OCI-LY3 (cell line): ENCODE data around the gene EEF2.
"Not testable (repeated sequence)": the region's sequence is repeated elsewhere in the genome, so short reads cannot be mapped to it uniquely, and the experiment has no call there.

ENCODE experiments used
- H2AFZ ChIP-seq: fragments of 200-600, 300-600 bp; shearing (Covaris generic); 2 replicates; pipeline ENCODE4 v1.6.0; 2014; ENCODE audit warnings: antibody characterized with exemption, low read depth, low read length
- H3K27ac ChIP-seq: fragments of 200-600, 300-600 bp; sonication (generic); 2 replicates; pipeline ENCODE4 v1.5.1; 2014; ENCODE audit warnings: mild to moderate bottlenecking, low read length, moderate library complexity, mixed read lengths
- H3K27me3 ChIP-seq: fragments of 200-600, 300-600 bp; sonication (generic); 2 replicates; pipeline ENCODE4 v1.6.1; 2014; ENCODE audit warnings: low read depth, low read length, mixed read lengths
- H3K36me3 ChIP-seq: fragments of 200-600, 300-600 bp; sonication (generic); replicated peaks from 2 replicates; pipeline ENCODE3; 2014; ENCODE audit warnings: low read depth, low read length, mixed read lengths
- H3K4me1 ChIP-seq: fragments of 300-600, 200-600 bp; sonication (generic); 2 replicates; pipeline ENCODE4 v1.6.1; 2014; ENCODE audit warnings: low read length, mixed read lengths
- H3K4me2 ChIP-seq: fragments of 200-600, 300-600 bp; sonication (generic); 2 replicates; pipeline ENCODE4 v1.6.1; 2014; ENCODE audit warnings: low read length, mixed read lengths
- H3K4me3 ChIP-seq: fragments of 300-600, 200-600 bp; sonication (generic); 2 replicates; pipeline ENCODE4 v1.5.1; 2014; ENCODE audit warnings: antibody characterized with exemption, mild to moderate bottlenecking, low read length, moderate library complexity
- H3K79me2 ChIP-seq: fragments of 300-600, 200-600 bp; shearing (Covaris generic); 2 replicates; pipeline ENCODE4 v1.6.1; 2014; ENCODE audit warnings: mild to moderate bottlenecking, low read length, mixed read lengths
- H3K9ac ChIP-seq: fragments of 300-600, 200-600 bp; shearing (Covaris generic); 2 replicates; pipeline ENCODE4 v1.6.0; 2014; ENCODE audit warnings: mild to moderate bottlenecking, low read length, moderate library complexity
- H3K9me3 ChIP-seq: fragments of 200-600, 300-600 bp; shearing (Covaris generic); 2 replicates; pipeline ENCODE4 v1.6.1; 2014; ENCODE audit warnings: low read length, mixed read lengths; ENCODE audit not compliant: insufficient read depth
- H4K20me1 ChIP-seq: fragments of 200-600, 300-600 bp; sonication (generic); 2 replicates; pipeline ENCODE4 v1.6.1; 2016; ENCODE audit warnings: low read length, mixed read lengths; ENCODE audit not compliant: insufficient read depth
- EZH2phosphoT487 ChIP-seq: fragments of 200-600 bp; shearing (Covaris generic); IDR thresholded peaks from 2 replicates; pipeline ENCODE4 v1.6.1; 2018; ENCODE audit warnings: antibody characterized with exemption, mixed run types, low read depth
- TF ChIP-seq, protein P1 (sequence below): fragments of 200-600, 300-600 bp; sonication (generic); IDR thresholded peaks from 2 replicates; pipeline ENCODE4 v1.5.1; 2014; ENCODE audit warnings: antibody characterized with exemption, low read length, low read depth

Gene EEF2

DNA sequence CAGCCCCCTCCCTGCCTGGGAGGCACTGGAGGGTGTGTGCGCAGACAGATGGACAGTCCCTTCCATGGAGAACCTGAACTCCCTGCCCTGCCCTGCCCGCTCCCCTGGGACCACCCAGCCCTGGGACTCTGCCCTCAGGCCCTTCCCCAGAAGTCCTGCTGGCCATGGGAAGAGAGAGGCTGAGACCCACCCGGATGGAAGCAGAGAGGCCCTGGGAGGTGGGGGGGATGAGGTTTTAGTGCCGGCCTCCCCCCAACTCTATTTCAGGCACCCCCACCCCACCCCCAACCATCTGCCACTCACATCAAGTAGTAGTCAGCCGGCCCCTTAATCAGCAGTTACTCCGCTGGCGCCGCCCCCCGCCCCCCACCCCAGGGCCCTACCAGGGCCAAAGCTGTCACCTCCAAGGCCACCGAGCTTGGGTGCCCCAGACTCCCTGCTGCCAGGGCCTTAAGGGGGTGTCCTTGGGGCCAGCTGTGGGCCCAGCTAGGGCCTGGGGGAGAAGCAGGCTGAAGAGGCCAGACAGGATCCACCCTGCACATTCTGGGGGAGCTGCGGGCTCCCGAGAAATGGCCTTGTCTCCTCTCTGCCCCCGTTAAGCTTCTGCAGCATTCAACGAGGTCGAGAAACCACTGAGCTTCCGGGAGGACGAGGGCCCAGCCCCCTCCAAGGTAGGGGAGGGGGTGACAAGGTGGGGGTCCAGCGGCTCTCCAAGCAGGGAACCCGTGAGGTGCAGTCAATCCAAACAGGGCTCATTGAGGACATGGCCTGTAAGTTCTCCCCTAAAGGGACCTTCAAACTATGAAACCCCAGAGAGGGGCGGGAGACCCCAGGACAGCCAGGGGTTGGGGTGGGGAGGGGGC lies 35.0 kb downstream of the EEF2 start:
- no peaks in the 10 kb centered on the region for H3K4me1 ChIP-seq
- no peaks in the 10 kb centered on the region for H4K20me1 ChIP-seq
- no peak overlapping the region for H3K27ac ChIP-seq
- no peak overlapping the region for H3K4me2 ChIP-seq
- no peak overlapping the region for H3K9ac ChIP-seq
- H3K9me3 ChIP-seq: no peaks in the 10 kb centered on the region
- H2AFZ ChIP-seq: no peak overlapping the region
- no peaks in the 10 kb centered on the region for H3K36me3 ChIP-seq
- no peak overlapping the region for H3K4me3 ChIP-seq
- H3K79me2 ChIP-seq: no peaks in the 10 kb centered on the region
- H3K27me3 ChIP-seq: no peaks in the 10 kb centered on the region
- TF ChIP-seq, protein P1, sequence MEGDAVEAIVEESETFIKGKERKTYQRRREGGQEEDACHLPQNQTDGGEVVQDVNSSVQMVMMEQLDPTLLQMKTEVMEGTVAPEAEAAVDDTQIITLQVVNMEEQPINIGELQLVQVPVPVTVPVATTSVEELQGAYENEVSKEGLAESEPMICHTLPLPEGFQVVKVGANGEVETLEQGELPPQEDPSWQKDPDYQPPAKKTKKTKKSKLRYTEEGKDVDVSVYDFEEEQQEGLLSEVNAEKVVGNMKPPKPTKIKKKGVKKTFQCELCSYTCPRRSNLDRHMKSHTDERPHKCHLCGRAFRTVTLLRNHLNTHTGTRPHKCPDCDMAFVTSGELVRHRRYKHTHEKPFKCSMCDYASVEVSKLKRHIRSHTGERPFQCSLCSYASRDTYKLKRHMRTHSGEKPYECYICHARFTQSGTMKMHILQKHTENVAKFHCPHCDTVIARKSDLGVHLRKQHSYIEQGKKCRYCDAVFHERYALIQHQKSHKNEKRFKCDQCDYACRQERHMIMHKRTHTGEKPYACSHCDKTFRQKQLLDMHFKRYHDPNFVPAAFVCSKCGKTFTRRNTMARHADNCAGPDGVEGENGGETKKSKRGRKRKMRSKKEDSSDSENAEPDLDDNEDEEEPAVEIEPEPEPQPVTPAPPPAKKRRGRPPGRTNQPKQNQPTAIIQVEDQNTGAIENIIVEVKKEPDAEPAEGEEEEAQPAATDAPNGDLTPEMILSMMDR: no peak
- TF ChIP-seq EZH2phosphoT487: no peak

DNA sequence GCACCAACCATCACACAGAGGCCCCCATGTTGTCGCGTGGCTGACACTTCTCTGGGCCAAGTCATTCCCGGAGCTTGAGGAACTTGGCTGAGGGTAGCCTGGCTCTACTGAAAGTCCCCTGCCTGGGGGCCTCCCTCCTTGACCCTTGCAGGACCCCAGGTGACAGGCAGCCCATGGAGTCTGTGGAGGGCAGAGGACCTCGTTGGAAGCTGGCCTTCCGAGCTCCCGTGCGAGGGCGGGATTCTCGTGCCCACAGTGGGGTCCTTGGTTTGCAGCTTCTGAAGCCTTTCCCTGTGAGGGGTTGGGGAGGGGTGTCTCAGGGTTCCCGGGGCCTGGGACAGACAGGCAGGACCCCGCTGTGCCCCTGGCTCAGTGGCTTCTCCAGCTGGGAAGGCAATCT lies 36.0 kb downstream of the EEF2 start:
- Histone ChIP-seq H3K27ac (no peak overlapping the region), H3K4me1 (no peaks in the 10 kb centered on the region), H4K20me1 (no peaks in the 10 kb centered on the region), H3K79me2 (no peaks in the 10 kb centered on the region), H3K9ac (no peak overlapping the region), H3K4me3 (no peak overlapping the region), H3K4me2 (no peak overlapping the region), H3K27me3 (no peaks in the 10 kb centered on the region), H2AFZ (no peak overlapping the region), H3K36me3 (no peaks in the 10 kb centered on the region), H3K9me3 (no peaks in the 10 kb centered on the region)
- no peak for TF ChIP-seq EZH2phosphoT487
- TF ChIP-seq, protein P1: no peak

DNA sequence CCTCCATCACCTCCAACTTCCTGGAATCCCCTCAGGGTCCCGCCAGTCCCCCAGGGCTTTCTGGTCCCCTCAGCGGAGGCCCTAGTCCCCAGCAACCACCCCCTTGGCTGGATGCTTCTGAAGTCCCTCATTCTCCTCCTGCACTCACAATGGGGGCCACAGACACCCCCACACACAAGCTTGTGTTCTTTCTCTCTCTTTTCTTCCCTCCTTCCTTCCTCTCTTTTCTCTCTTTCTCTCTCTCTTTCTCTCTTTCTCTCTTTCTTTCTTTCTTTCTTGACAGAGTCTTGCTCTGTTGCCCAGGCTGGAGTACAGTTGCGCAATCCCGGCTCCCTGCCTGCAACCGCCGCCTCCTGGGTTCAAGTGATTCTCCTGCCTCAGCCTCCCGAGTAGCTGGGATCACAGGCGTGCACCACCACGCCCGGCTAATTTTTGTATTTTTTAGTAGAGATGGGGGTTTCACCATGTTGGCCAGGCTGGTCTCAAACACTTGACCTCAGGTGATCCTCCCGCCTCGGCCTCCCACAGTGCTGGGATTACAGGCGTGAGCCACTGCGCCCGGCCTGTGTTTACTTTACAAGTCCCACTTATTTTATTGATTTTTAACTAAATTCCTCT lies 37.8 kb downstream of the EEF2 start:
- H4K20me1 ChIP-seq, H2AFZ ChIP-seq, H3K9me3 ChIP-seq, H3K27me3 ChIP-seq, H3K4me2 ChIP-seq, H3K4me3 ChIP-seq, H3K79me2 ChIP-seq, H3K9ac ChIP-seq, H3K27ac ChIP-seq, H3K4me1 ChIP-seq, H3K36me3 ChIP-seq: not testable (repeated sequence)

DNA sequence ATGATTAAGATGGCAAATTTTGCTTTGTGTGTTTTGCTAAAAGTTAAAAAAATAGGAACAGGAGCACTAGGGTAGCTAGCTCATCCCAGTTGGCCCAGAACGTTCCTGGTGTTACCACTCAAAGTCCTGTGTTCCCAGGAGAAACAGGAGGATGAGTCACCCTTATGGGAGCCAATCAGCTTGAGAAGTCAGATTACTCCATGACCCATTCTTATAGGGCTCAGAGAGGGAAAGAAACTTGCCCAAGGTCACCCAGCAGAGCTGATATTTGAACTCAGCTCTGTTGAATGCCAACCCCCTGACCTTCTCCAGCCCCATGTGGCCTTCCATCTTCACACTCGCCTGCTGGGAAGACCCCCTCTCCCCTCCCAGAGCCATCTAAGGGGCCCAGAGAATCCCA lies 39.4 kb downstream of the EEF2 start:
- Histone ChIP-seq H3K4me1 (no peaks in the 10 kb centered on the region), H3K9me3 (no peaks in the 10 kb centered on the region), H3K79me2 (no peaks in the 10 kb centered on the region), H2AFZ (no peak overlapping the region), H3K9ac (no peak overlapping the region), H3K4me2 (no peak overlapping the region), H3K4me3 (no peak overlapping the region), H4K20me1 (no peaks in the 10 kb centered on the region), H3K27ac (no peak overlapping the region), H3K36me3 (no peaks in the 10 kb centered on the region), H3K27me3 (no peaks in the 10 kb centered on the region)
- TF ChIP-seq, protein P1: no peak
- no peak for TF ChIP-seq EZH2phosphoT487
